ENCODE measurements around the gene PLEK2.

Gene PLEK2

DNA sequence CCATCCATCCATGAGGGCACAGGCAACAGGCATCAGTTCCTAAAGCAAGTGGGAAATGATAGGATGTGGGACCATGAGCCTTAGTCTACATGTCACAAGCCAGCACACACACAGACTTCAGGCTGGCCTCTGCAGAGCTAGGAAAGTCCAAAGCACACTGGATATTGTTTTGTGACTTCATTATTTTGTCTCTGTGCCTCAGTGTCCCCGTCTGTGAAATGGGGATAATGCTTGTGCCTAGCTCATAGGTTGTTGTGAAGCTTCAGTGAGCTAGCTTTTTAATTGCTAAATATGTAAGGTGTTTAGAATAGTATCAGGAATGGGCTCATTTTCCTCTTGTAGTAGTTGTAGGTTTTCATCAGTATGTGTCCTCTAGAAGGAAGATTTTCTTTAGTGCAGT, 27.0 kb upstream of the PLEK2 start:
- H3K27ac ChIP-seq: no peak overlapping the region
- TF ChIP-seq, protein P1, sequence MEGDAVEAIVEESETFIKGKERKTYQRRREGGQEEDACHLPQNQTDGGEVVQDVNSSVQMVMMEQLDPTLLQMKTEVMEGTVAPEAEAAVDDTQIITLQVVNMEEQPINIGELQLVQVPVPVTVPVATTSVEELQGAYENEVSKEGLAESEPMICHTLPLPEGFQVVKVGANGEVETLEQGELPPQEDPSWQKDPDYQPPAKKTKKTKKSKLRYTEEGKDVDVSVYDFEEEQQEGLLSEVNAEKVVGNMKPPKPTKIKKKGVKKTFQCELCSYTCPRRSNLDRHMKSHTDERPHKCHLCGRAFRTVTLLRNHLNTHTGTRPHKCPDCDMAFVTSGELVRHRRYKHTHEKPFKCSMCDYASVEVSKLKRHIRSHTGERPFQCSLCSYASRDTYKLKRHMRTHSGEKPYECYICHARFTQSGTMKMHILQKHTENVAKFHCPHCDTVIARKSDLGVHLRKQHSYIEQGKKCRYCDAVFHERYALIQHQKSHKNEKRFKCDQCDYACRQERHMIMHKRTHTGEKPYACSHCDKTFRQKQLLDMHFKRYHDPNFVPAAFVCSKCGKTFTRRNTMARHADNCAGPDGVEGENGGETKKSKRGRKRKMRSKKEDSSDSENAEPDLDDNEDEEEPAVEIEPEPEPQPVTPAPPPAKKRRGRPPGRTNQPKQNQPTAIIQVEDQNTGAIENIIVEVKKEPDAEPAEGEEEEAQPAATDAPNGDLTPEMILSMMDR (IDR thresholded peaks at IDR 0.05): no peak
- TF ChIP-seq ZFX (IDR thresholded peaks at IDR 0.05; ENCODE audit: borderline replicate concordance): no peak

DNA sequence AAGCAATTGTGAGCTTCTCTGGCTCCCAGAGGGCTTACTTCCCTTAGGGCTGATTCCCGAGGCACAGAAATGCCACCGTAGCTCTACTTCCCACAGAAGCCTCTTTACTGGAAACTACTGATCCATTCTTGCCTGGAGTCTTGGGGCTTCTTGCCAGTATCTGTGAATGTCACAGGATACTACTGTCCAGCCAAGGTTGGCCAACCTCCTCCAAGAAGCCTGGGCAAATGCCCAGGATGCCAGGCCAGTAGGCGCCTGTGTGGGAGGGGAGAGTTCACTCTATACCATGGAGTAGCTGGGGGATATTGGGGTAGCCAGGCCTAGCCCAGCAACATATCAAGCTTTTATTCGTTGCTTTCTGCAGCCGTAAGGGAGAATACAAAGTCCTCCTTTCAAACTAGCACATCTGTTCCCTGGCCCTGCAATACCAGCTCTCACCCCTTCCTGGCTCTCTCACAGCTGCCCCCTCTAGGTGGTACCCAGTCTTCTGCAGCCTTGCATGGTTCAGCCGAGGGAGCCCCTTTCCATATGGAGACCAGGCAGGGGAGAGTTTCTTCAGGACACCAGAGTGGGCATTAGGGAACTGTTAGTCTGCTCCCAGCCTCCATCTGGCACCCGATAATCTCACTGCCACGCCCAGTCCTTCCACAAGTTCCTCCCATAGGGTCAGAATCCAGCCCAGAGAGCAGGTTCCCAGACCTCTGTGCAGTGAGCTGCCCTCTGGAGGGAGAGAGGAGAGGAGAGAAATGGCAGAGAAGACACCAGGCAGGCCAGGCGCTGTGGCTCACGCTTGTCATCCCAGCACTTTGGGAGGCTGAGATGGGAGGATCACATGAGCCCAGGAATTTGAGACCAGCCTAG, 24.3 kb upstream of the PLEK2 start:
- TF ChIP-seq, protein P1 (IDR thresholded peaks at IDR 0.05): no peak
- TF ChIP-seq ZFX (IDR thresholded peaks at IDR 0.05; ENCODE audit: borderline replicate concordance): no peak
- H3K27ac ChIP-seq: no peak overlapping the region

DNA sequence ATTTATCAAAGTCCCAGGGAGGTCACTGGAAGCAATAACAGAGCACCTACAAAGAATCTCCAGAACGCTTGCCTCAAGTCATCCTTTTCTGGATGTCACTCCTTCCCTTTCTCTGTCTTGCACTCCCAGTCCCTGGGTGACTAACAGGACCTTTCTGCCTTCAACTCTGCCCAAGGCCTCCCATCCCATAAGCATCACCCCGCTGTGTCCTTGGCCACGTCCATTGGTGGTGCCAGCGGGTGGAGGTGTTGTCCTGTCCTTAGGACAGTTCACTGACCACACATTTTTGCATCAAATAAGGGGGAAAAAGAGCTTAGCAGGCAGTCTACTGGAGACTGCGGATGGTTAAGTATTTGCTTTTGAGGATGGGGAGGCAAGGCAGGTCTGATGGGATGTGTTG, 23.6 kb upstream of the PLEK2 start:
- no peak for TF ChIP-seq ZFX (IDR thresholded peaks at IDR 0.05; ENCODE audit: borderline replicate concordance)
- TF ChIP-seq, protein P1 (IDR thresholded peaks at IDR 0.05): no peak
- H3K27ac ChIP-seq: no peak overlapping the region

DNA sequence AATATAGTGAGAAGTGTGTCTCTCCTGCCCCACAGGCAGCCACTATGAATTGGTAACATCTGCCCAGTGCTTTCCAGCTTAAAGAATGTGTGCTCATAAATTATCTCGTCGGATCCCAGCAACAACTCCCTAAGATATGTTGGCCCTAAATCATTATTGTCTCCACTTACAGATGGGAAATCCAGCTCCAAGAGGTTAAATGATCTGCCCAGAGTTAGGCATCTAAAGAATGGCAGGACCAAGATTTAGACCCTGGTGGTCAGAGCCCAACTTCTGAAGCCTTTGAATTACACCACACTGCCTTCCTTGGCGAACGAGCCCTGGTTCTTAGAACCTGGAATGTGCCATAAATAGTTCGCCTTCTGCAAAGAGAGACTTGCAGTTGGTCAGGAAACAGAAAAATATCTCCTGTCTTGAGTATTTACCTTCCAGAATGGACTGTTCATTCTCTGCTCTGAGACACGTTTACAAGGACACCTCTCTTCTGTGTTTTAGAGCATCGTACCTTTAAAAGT, 20.1 kb upstream of the PLEK2 start:
- TF ChIP-seq, protein P1 (IDR thresholded peaks at IDR 0.05): no peak
- TF ChIP-seq ZFX (IDR thresholded peaks at IDR 0.05; ENCODE audit: borderline replicate concordance): no peak
- no peak overlapping the region for H3K27ac ChIP-seq

DNA sequence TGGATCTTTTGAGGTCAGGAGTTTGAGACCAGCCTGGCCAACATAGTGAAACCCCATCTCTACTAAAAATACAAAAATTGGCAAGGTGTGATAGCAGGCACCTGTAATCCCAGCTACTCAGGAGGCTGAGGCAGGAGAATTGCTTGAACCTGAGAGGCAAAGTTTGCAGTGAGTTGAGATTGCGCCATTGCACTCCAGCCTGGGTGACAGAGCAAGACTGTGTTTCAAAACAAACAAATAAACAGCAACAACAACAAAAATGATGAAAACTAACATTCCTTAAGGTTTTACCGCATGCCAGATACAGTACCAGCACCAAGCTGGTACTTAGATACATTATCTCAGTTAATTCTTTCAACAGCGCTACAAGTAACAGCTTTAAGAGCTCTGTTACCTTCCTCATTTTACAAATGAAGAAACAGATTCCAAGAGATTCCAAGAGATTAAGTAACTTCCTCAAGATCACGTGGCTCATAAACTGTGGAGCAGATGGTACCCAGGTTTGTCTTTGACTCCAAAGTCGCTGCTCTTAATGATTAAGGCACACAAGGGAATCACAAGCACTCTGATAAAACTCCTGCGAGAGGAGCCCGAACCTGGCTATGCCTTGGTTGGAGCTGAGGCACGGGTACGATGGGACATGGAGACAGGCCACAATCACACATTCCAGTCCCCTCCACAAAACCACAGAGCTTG, 17.7 kb upstream of the PLEK2 start:
- H3K27ac ChIP-seq: no peak overlapping the region
- TF ChIP-seq ZFX (IDR thresholded peaks at IDR 0.05; ENCODE audit: borderline replicate concordance): no peak
- TF ChIP-seq, protein P1 (IDR thresholded peaks at IDR 0.05): no peak

DNA sequence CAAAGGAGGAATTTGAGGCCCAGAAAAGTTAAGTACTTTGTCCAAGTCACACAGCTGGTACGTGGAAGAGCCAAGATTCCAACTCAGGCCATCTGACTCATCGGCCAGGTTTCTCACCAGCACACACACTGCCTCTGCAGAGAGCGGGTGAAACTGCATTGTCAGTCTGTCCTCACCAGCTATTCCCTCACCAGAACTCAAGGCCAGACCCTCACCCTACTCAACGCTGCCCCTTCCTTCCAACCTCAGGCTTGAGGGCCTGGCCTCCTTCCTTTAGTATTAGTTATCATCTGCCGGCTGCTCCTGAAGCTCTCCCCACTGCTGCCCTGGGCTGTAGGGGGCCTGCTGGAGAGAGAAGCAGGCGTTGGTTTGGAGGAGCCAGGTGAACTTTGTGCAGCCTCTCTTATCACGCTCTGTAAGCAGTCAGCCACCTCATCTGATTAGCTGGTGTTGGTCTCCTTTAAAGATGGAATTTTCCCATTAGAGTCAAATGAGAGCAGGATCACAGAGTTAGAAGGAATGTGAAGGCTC, 16.6 kb upstream of the PLEK2 start:
- TF ChIP-seq, protein P1 (IDR thresholded peaks at IDR 0.05): no peak
- TF ChIP-seq ZFX (IDR thresholded peaks at IDR 0.05; ENCODE audit: borderline replicate concordance): no peak

More for the DNA sequence above, 16.6 kb upstream of the PLEK2 start:
- H3K27ac ChIP-seq: no peak overlapping the region

Data from 22Rv1 (cell line).